Sigmoid colon (tissue), 4 donors: ENCODE data around the gene METTL2A.
"Not testable (repeated sequence)": the region's sequence is repeated elsewhere in the genome, so short reads cannot be mapped to it uniquely, and the experiment has no call there.

Experiments
- CTCF ChIP-seq, 4 experiments: fragments of 450-650 bp in 3 of 4; fragments of 200-600 bp in 1 of 4; IDR thresholded peaks; one replicate each; pipeline ENCODE4 v1.5.1; 2016 to 2019; ENCODE audit warnings: antibody characterized with exemption in 4 of 4, mild to moderate bottlenecking in 3 of 4, moderate library complexity in 2 of 4
- POLR2A ChIP-seq, 2 donors: fragments of 450-650 bp; IDR thresholded peaks; one replicate each; pipeline ENCODE4 v1.6.1; 2016; ENCODE audit warnings: antibody characterized with exemption in 2 of 2, mild to moderate bottlenecking in 2 of 2, moderate library complexity in 2 of 2
- POLR2AphosphoS5 ChIP-seq, 4 donors: sonication (generic); formaldehyde crosslinking; IDR thresholded peaks; one replicate each; pipeline ENCODE4 v1.6.1; 2017; ENCODE audit warnings: antibody characterized with exemption in 4 of 4

- not testable (repeated sequence) for TF ChIP-seq CTCF, POLR2AphosphoS5, POLR2A (IDR thresholded peaks at IDR 0.05)
Measured at GRCh38 chr17:62426214-62426613, 2.5 kb downstream of the METTL2A start.
